CD4-positive, alpha-beta T cell treated with Interleukin-6 at 100 ng/mL for 8 hours (primary cell): Measurements from ENCODE around the gene SNX13.

ENCODE experiments used
- DNase-seq: peaks from one replicate; pipeline ENCODE4 v3.0.0-alpha.2; 2020; ENCODE audit warnings: mixed read lengths, low spot score

The SNX13 gene, protein sequence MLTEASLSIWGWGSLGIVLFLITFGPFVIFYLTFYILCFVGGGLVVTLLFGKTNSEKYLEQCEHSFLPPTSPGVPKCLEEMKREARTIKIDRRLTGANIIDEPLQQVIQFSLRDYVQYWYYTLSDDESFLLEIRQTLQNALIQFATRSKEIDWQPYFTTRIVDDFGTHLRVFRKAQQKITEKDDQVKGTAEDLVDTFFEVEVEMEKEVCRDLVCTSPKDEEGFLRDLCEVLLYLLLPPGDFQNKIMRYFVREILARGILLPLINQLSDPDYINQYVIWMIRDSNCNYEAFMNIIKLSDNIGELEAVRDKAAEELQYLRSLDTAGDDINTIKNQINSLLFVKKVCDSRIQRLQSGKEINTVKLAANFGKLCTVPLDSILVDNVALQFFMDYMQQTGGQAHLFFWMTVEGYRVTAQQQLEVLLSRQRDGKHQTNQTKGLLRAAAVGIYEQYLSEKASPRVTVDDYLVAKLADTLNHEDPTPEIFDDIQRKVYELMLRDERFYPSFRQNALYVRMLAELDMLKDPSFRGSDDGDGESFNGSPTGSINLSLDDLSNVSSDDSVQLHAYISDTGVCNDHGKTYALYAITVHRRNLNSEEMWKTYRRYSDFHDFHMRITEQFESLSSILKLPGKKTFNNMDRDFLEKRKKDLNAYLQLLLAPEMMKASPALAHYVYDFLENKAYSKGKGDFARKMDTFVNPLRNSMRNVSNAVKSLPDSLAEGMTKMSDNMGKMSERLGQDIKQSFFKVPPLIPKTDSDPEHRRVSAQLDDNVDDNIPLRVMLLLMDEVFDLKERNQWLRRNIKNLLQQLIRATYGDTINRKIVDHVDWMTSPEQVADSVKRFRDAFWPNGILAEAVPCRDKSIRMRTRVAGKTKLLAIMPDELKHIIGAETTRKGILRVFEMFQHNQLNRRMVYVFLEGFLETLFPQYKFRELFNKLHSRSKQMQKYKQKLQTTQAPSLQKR

DNA sequence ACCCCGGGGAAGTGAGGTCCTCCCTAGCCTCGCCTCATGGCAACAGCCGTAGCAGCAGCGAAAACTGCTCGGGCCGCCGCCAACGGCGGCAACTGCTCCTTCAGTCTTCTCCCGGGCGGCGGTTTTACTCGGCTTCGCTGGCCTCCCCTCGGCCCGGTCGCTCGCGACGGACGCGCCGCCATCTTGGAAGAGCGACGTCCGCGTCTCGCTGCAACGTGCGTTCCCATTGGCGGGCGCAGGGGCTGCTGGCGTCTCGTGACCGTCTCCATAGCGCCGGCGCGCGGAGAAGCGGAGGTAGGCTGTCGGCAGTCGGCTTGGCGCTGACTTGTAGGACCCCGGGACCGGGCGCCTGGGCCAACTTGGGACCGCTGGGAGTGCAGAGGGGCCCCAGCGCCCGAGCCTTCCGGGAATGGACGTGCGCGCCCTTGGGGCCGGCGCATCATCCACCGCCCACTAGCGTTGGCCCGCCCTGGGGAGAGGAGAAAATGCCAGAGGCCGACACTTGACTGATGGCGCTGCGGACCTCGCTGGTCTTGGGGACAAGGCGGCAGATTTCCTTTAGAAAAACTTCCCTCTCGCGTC, at the start of gene SNX13:
TSS of gene SNX13 (minus strand) at position 193 of the 582 bp plus-strand sequence. CDS start 199 bp downstream, outside the sequence.
- peak; percentile 87 for DNase-seq

GRCh38 chr7:17989546-17989945, 49.3 kb upstream of the SNX13 start:
- no peak for DNase-seq

DNA sequence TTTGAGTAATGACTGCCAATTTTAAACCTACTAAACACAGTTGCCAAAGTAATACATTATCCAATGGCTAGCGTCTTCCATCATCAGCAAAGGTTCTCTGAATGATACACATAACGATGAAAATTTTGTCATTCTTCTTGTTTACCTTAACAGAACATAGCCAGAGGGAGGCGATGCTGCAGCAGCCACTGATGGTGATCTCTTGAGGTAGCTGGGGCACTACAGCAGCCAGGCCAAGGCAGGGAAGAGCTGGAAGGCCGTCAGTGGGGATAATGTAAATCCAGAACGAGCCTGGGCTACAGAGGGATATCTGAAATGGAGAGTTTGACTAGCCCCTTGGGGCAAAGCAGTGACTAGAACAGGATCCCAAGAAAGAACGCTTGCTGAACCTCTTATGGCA, 48.6 kb upstream of the SNX13 start:
- DNase-seq = no peak

- no peak for DNase-seq
Measured at GRCh38 chr7:17988141-17988540, 47.8 kb upstream of the SNX13 start.

- no peak for DNase-seq
Measured at GRCh38 chr7:17986851-17987250, 46.6 kb upstream of the SNX13 start.

- no peak for DNase-seq
Measured at GRCh38 chr7:17985473-17986239, 45.4 kb upstream of the SNX13 start.

DNA sequence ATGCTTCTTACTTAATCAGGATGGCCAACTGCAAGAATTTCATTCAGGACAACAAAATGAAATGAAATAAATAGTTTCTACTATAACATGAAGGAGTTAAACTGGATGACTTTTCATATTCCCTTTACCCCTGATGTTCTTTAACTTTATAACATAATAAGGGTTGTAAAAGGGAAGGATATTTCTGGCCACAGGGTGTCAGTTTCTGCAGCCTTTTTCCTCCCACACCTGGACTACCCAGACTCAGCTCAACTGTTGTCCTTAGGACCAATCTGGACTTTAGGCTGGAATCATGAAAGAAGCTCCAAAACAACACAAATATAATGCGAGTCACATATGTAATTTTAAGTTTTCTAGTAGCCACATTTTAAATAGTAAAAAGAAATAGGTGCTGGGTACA, 44.0 kb upstream of the SNX13 start:
- DNase-seq = no peak

- no peak for DNase-seq
Measured at GRCh38 chr7:17983221-17984062, 43.1 kb upstream of the SNX13 start.

DNA sequence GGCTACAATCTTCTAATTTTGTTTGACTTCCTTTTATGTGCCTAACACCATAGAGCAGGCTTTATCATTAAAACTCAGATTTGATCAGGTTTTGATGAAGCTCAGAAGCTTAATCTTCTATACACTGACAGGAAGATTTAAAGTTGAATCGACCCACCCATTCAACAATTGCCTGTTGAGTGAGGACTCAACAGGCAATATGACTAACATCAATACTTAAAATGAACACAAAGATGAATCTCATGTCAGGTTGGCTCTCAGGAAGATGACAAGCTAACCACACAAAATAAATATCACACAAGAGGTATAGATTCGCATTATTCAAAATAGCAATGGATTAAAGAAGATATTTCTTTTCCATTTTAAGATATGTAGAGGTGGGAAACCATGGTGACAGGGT, 36.7 kb upstream of the SNX13 start:
- DNase-seq = no peak

GRCh38 chr7:17971411-17971810, 31.1 kb upstream of the SNX13 start:
- no peak for DNase-seq

DNA sequence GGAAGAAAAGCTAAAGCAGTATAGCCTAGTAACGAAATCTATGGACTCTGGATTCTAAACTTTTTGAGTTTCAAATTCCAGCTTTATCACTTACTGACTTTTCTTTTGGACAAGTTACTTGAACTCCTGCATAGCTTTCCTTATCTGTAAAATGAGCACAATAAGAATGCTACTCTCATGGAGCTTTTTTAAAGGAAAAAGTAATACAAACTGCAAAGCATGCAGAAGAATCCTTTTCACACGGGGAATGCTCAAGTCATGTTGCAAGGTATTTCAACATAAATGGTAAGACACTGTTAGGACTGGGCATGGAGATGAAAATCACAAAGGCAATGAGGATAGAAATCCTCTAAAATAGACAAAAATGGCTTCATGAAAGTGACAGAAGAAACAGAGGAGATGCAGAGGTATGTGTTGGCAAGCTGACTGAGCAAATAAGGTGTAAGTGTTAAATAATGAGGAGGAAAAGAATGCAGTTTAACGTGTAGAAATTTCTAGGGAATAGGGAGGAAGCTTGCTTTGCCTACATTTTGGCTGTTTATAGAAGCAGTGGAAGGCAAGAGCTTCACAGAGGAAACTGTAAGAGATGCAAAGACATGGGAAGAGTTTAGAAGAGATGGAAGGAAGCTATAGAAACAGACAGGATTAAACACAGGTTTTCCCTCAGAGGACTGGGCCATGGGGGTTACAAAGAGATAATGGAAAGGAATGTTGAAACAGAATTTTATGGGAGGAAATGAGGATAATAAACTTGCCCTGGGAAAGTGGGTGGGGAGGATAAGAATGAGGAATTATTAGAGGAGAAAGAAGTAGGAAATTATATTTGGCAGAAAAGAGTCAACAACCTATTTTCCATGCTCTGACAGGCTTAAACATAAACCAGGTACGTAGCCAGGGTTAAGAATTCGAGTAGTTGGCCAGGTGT, 28.8 kb upstream of the SNX13 start:
- no peak for DNase-seq

- no peak for DNase-seq
Measured at GRCh38 chr7:17966706-17967105, 26.4 kb upstream of the SNX13 start.

GRCh38 chr7:17965603-17966002, 25.3 kb upstream of the SNX13 start:
- no peak for DNase-seq

DNA sequence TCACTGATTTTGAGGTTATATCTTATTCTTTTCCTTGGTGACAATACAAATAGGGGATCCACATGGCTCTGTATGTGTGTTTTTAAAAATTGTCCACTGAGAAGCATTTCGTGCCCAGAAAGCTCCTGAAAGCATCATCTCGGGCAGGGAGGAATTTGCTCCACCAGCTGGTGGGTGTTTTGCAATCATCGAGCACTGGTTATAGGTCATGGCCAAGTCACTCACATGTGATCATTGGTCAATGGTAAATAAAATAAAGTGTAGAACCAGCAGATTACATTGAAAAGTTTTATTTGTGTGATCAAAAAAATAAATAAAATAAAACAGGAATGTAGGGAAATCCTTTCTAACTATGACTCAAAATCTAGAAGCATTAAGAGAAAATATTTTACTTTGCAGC, 23.0 kb upstream of the SNX13 start:
- DNase-seq = no peak

- no peak for DNase-seq
Measured at GRCh38 chr7:17962652-17963051, 22.4 kb upstream of the SNX13 start.

- no peak for DNase-seq
Measured at GRCh38 chr7:17957871-17958270, 17.6 kb upstream of the SNX13 start.

DNA sequence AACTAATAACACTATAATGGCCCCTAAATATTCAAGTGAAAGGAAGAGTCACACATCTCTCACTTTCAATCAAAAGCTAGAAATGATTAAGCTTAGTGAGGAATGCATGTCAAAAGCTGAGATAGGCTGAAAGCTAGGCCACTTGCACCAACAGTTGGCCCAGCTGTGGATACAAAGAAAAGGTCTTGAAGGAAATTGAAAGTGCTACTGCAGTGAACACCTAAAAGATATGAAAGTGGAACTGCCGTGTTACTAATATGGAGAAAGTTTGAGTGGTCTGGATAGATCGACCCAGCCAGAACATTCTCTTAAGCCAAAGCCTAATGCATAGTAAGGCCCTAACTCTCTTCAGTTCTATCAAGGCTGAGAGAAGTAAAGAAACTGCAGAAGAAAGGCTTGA, 12.1 kb upstream of the SNX13 start:
- DNase-seq = no peak

- DNase-seq = no peak
Measured at GRCh38 chr7:17951742-17952254, 11.5 kb upstream of the SNX13 start.

DNA sequence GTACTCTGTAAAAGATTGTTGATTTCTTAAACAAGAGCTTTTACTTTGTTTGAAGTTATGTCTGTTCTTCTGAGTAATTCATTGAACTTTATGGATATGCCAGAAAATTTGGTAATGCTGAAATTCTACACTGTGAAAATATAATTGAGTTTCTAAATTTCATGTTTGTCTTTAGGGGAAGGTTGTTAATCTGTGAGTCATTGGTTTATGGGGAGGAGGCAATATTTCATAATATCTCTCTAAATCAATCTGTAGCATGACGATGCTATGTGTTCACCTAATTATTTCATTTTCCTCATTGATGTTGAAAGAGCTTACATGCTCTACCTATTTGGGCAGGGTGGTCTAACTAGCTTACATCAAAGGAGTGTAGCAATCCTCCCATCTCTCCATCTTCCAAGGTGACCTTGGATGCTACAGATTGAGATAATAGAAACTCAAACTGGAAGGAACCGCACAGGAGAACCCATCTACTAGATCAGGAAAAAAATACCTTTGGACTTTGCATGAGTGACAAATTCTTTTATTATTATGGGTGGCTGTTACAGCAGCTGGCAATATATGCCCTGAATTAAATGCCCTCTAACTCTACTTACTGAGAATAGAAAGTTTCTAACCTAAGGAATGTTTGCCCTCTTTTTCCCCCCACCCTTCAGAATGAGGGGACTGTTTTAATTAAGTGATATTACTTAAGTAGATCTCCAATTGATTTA, 8.4 kb upstream of the SNX13 start:
- no peak for DNase-seq
